ENCODE data around the gene PRAC2. TPM values are rescaled to one million over a fixed set of nuclear protein-coding genes. Genes with fewer than 3 reads are reported as not detected.

PRAC2 gene
- total RNA-seq, 1 experiment from 2014 or later = 44.1 TPM

DNA sequence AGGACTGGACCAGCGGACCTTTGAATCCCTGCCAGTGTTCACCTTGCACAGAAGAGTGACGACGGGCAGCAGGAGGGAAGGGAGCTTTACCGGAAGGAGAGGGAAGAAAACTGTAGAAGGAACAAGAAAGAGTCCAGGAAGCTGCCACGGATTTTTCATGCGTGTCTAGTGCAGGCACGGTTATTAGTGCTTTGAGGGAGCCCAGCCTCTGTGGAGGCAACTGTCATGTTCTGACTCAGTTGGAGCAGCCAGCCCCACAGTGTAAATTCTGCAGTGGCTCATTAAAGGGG lies 12.0 kb downstream of the PRAC2 start:
- BruUV-seq (replicated peaks) = no TSS peak
- H3K27ac ChIP-seq (ENCODE audit: low read length) = peak overlapping the region; percentile 56
- TF ChIP-seq, protein P1, sequence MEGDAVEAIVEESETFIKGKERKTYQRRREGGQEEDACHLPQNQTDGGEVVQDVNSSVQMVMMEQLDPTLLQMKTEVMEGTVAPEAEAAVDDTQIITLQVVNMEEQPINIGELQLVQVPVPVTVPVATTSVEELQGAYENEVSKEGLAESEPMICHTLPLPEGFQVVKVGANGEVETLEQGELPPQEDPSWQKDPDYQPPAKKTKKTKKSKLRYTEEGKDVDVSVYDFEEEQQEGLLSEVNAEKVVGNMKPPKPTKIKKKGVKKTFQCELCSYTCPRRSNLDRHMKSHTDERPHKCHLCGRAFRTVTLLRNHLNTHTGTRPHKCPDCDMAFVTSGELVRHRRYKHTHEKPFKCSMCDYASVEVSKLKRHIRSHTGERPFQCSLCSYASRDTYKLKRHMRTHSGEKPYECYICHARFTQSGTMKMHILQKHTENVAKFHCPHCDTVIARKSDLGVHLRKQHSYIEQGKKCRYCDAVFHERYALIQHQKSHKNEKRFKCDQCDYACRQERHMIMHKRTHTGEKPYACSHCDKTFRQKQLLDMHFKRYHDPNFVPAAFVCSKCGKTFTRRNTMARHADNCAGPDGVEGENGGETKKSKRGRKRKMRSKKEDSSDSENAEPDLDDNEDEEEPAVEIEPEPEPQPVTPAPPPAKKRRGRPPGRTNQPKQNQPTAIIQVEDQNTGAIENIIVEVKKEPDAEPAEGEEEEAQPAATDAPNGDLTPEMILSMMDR (conservative IDR thresholded peaks at IDR 0.05; ENCODE audit: low read depth, low read length) = no peak
- TF ChIP-seq EZH2 (IDR thresholded peaks at IDR 0.05; ENCODE audit: low read length, unreplicated experiment) = no peak
- no peak for TF ChIP-seq EZH2phosphoT487 (IDR thresholded peaks at IDR 0.05; ENCODE audit: borderline replicate concordance, low read length)
- peak overlapping the region; percentile 89 for H2AFZ ChIP-seq (ENCODE audit: low read length)
- intact Hi-C loops (cut with micrococcal nuclease) = loop anchor here (5.0 kb wide), 1 partner anchor 57 kb away; no protein-coding TSS in a partner anchor
- ChIA-PET CTCF (interaction anchor here (0.8 to 1.6 kb wide), 3 partner anchors 11 to 57 kb away, joined by 4 to 5 read pairs (median 4); no protein-coding TSS in a partner anchor), POLR2A (ENCODE audit: unreplicated experiment) (interaction anchor here (0.6 to 1.6 kb wide), 4 partner anchors 9 to 15 kb away, joined by 5 to 6 read pairs (median 6); partner anchors contain the start of gene PRAC1)
- H3K9me2 ChIP-seq (replicated peaks; ENCODE audit: low read length) = no peaks in the 10 kb centered on the region
- no peaks in the 10 kb centered on the region for H4K20me1 ChIP-seq (ENCODE audit: low read length)
- H3K9me3 ChIP-seq (ENCODE audit: low read length) = no peaks in the 10 kb centered on the region
- ATAC-seq (peak; percentile 7), DNase-seq (peak; percentile 70)
- peak overlapping the region; percentile 79 for H3K9ac ChIP-seq (ENCODE audit: low read length)
- H3K27me3 ChIP-seq (ENCODE audit: low read length) = no peaks in the 10 kb centered on the region
- H3K4me2 ChIP-seq (ENCODE audit: low read length) = peak overlapping the region; percentile 85
- no peaks in the 10 kb centered on the region for H3F3A ChIP-seq (ENCODE audit: low read length, unreplicated experiment)
- peaks cover 80% of the 10 kb centered on the region for H3K79me2 ChIP-seq (ENCODE audit: low read length)
- H3K4me3 ChIP-seq (ENCODE audit: low read length) = peak overlapping the region; percentile 65
- no peaks in the 10 kb centered on the region for H3K36me3 ChIP-seq (ENCODE audit: low read depth, low read length)
- H3K4me1 ChIP-seq (ENCODE audit: insufficient read depth, low read length) = peaks cover 77% of the 10 kb centered on the region

DNA sequence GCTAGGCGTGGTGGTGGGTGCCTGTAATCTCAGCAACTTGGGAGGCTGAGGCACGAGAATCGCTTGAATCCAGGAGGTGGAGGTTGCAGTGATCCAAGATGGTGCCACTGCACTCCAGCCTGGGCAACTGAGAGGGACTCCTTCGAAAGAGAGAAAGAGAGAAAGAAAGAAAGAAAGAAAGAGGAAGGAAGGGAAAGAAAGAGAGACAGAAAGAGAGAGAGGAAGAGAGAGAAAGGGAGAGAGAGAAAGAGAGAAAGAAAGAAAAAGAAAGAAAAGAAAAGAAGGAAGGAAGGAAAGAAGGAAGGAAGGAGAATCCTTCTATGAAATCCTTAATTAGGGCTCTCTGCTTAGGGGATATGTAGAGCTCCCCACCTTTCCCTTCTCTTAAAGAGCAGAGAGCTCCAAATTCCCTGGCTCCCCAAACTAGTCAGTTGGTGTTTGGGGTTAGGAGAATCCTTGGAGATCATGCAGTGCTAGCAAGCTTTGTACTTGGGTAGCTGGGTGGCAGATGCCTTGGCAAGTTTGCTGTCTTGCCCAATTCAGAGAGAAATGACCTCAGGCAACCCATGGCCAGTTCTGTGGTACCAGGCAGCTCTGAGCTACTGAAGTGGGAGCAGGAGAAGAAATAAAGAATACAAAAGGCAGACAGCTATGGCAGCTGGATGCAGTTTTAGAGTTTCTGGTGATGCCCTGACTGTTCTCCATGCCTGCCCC lies 14.5 kb downstream of the PRAC2 start:
- TF ChIP-seq, protein P1 (conservative IDR thresholded peaks at IDR 0.05; ENCODE audit: low read depth, low read length) = no peak
- TF ChIP-seq EZH2phosphoT487 (IDR thresholded peaks at IDR 0.05; ENCODE audit: borderline replicate concordance, low read length) (no peak), EZH2 (IDR thresholded peaks at IDR 0.05; ENCODE audit: low read length, unreplicated experiment) (no peak)
- POLR2A ChIA-PET (ENCODE audit: unreplicated experiment) = interaction anchor here (0.6 to 1.8 kb wide), 7 partner anchors 9 to 969 kb away, joined by 3 to 10 read pairs (median 5); partner anchors contain the start of genes HOXB13 and PRAC2
- H3K4me3 ChIP-seq (ENCODE audit: low read length) = peak overlapping the region; percentile 66; the same call in 1 of the 2 replicates
- no peaks in the 10 kb centered on the region for H3K27me3 ChIP-seq (ENCODE audit: low read length)
- H3F3A ChIP-seq (ENCODE audit: low read length, unreplicated experiment) = no peaks in the 10 kb centered on the region
- no peak overlapping the region for H3K9ac ChIP-seq (ENCODE audit: low read length)
- H3K27ac ChIP-seq (ENCODE audit: low read length) = peak overlapping the region; percentile 61
- no peak overlapping the region for H2AFZ ChIP-seq (ENCODE audit: low read length)
- no peaks in the 10 kb centered on the region for H3K9me3 ChIP-seq (ENCODE audit: low read length)
- DNase-seq = peak; percentile 40
- CTCF ChIA-PET = interaction anchor here (0.5 to 1.9 kb wide), 8 partner anchors 9 to 147 kb away, joined by 3 to 14 read pairs (median 4); partner anchors contain the start of genes HOXB13 and PRAC2
- no peak for ATAC-seq
- H4K20me1 ChIP-seq (ENCODE audit: low read length) = no peaks in the 10 kb centered on the region
- no peaks in the 10 kb centered on the region for H3K9me2 ChIP-seq (replicated peaks; ENCODE audit: low read length)
- intact Hi-C loops (cut with micrococcal nuclease) = loop anchor here (1.0 to 5.0 kb wide), 3 partner anchors 9 to 55 kb away; no protein-coding TSS in a partner anchor
- H3K36me3 ChIP-seq (ENCODE audit: low read depth, low read length) = no peaks in the 10 kb centered on the region
- peak overlapping the region; percentile 92 for H3K4me2 ChIP-seq (ENCODE audit: low read length)
- H3K79me2 ChIP-seq (ENCODE audit: low read length) = peaks cover 90% of the 10 kb centered on the region
- H3K4me1 ChIP-seq (ENCODE audit: insufficient read depth, low read length) = peaks cover 62% of the 10 kb centered on the region
- no TSS peak for BruUV-seq (replicated peaks)
